HG02943 (cell line): ENCODE measurements around the gene TRIM43B.
"Not testable (repeated sequence)": the region's sequence is repeated elsewhere in the genome, so short reads cannot be mapped to it uniquely, and the experiment has no call there.

Experiments
- ATAC-seq: cut with Tn5 transposase; IDR thresholded peaks from one replicate; pipeline ENCODE4 v1.9.1; 2021; ENCODE audit warnings: mild to moderate bottlenecking, low read depth, moderate library complexity; ENCODE audit not compliant: unreplicated experiment

TRIM43B gene

GRCh38 chr2:95484654-95485053, at the start of gene TRIM43B:
Gene TRIM43B (minus strand): TSS chr2:95484754. CDS start chr2:95482714, 2,040 bp downstream.
- not testable (repeated sequence) for ATAC-seq

DNA sequence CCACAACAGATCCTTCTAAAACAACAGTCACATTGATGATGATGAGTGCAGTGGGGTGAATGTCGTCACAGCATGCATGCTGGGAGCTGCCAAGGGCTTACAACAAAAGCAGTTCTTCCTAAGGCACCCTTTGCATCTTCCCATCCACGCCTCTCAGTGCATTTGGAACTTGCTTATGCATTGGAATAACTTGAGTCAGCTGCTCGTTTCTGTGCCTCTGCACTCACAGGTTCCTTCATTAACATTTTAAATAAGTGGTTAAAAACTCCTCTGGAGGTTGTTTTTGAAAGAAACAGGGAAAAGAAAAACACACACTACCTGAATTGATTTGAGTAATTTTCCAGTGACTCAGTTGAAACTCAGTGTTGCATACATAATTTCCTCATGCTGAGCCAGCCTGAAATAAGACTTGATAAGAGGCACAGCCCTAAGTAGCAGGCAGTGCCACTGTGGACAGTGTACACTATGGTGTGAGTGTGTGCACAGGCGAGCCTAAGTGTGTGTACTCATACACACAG, 46.8 kb upstream of the TRIM43B start:
- ATAC-seq: no peak

DNA sequence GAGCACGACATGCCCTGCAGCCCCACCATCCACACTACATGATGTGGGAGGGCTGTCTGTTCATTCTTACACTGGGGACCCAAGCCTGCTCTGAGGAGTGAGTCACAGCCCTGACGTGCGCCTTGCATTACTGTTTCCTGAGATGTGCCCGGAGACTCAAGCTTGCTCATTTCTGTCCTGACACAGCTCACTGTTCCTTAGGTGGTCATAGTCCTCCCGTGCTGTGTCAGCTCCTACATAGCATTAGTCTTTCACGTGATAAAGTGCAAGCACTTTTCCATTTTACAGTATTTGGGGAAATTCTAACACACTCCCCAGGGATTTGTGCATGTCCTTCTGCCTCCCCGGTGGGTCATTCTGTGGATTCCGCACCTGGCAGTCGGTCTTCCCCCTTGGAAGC, 46.2 kb upstream of the TRIM43B start:
- no peak for ATAC-seq

GRCh38 chr2:95526360-95527341, 42.1 kb upstream of the TRIM43B start:
- peak; percentile 82 for ATAC-seq

GRCh38 chr2:95525294-95526035, 40.9 kb upstream of the TRIM43B start:
- ATAC-seq: no peak

GRCh38 chr2:95524195-95524594, 39.6 kb upstream of the TRIM43B start:
- ATAC-seq: no peak

GRCh38 chr2:95514718-95515117, 30.2 kb upstream of the TRIM43B start:
- ATAC-seq: no peak

DNA sequence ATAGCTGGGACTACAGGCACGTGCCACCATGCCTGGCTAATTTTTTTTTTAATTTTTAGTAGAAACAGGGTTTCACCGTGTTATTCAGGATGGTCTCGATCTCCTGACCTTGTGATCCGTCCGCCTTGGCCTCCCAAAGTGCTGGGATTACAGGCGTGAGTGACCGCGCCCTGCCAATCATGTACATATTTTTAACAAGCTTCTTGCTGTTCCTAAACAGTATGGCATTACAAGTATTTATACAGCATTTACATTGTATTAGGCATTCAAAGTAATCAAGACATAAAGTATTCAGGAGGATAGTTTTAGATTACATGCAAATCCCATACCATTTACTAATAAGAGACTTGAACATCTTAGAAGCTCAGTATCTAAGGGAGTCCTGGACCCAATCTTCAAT, 29.7 kb upstream of the TRIM43B start:
- ATAC-seq: not testable (repeated sequence)

DNA sequence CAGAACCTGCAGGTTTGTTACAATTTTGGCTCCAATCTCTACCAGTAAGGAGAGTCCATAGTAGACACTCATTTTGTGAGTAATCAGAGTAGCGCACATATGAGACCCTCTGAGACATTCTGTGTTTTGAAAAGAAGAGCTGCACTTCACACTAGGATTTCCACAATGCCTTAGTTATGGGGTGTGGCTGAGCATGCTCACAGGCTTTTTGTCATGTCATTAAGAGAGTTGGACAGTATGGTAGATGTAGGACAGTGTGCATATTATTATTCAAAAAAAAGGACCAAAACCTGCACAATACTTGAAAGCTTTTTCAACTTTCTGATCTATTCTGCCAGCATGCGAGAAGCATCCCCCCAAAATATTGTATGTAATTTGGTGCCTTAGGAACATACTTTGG, 24.9 kb upstream of the TRIM43B start:
- ATAC-seq: no peak

GRCh38 chr2:95505222-95505621, 20.7 kb upstream of the TRIM43B start:
- no peak for ATAC-seq

GRCh38 chr2:95500854-95501253, 16.3 kb upstream of the TRIM43B start:
- no peak for ATAC-seq

DNA sequence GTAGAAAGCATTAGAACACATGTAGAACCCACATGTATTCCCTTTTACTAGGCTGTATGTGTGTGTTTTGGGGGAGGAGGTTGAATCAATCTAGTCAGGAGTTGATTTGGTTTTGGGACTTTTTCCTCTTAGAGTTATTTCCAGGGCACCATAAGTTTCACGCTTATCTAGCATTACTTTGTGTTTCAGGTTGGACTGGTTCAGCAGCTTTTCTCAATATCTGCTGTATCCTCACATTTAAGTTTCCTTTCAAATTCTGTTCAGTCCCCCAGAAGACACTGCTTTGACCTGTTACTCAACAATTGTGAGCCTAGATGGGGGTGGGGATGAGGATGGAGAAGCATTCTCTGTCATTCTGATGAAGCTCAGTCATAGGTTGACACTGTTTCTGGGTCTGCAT, 7.5 kb upstream of the TRIM43B start:
- ATAC-seq: not testable (repeated sequence)

DNA sequence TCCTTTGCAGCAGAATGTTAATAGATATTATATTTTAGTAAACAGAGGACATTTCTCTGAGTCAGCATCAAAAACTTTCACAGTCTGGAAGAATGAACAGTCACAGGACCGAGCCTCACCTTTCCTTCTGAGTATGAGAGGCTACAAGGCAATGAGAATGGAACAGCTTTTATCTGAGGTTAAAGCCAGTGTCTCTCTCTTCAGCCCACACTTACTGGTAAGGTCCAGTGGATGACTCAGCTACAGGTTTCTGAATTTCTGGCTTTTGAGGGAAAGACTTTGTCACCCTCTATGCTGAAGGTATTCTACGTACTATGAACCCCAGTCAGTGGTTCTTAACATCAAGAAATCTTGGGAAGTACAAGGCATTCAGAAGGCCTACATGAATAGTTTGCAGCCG, 9.5 kb downstream of the TRIM43B start:
- not testable (repeated sequence) for ATAC-seq

- not testable (repeated sequence) for ATAC-seq
Observed at GRCh38 chr2:95467984-95468383, 16.6 kb downstream of the TRIM43B start.

GRCh38 chr2:95466572-95466971, 18.0 kb downstream of the TRIM43B start:
- not testable (repeated sequence) for ATAC-seq

- ATAC-seq: not testable (repeated sequence)
Observed at GRCh38 chr2:95463292-95463691, 21.3 kb downstream of the TRIM43B start.

- not testable (repeated sequence) for ATAC-seq
Observed at GRCh38 chr2:95445317-95445716, 39.2 kb downstream of the TRIM43B start.

GRCh38 chr2:95442474-95443099, 42.0 kb downstream of the TRIM43B start:
- not testable (repeated sequence) for ATAC-seq

DNA sequence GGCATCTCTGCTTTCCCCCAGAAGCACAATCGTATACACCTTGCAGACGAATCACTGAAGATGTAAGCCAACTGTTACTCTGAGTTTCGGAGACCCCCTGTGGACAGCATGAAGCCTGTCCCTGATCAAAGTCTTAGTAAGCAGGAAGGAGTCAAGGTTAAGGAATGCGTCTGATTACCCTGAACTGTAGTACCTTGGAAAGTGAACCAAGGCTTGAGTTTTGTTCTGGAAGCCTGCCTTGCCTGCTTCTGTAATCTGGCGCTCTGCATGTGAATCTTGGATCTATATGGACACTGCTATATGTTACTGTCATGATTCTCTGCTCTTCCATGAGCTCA, 48.7 kb downstream of the TRIM43B start:
- not testable (repeated sequence) for ATAC-seq

DNA sequence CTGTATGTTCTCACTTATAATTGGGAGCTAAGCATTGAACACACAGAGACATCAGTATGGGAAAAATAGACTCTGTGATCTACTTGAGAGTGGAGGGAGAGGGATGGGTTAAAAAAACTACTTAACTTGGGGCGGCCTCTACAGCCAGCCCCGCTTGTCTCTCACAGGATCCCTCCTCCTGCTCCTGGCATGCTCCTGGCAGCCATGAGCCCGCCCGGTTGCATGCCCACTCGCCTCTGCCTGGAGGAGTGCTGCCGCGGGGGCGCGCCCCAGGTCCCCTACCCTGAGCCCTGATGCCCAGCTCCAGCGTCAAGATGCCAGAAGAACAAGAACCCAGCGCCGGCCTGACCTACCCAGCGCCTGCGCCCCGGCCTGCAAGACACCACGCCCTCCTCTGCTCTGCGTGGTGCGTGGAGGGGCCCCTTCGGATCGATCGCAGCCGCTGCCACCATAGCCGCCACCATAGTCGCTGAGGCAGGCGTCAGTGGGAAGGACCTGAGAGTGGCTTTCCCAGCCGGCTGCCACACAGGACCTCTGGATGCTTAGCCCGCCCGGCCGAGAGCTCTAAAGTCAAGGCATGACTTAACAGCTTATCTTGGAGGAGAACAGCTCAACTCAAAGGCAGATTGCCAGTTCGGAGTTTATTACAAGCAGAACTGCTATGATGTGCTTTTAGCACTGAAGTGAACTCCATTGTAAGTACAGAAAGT, 49.2 kb downstream of the TRIM43B start:
- not testable (repeated sequence) for ATAC-seq
